ENCODE results near the gene IGF1R.

IGF1R gene

DNA sequence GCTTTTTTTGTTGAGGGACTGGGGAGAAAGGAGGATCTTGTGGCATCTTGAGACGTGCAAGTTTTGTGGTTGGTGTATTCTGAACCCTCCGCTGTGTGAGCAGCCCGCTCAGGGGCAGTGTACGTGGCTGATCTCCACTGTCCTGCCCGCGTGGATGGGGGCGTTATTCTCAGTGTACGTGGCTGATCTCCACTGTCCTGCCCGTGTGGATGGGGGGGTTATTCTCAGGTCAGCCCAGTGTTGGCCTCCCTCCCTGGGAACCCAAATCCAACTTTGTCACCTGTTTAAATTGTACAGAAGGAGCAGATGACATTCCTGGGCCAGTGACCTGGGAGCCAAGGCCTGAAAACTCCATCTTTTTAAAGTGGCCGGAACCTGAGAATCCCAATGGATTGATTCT, 275.2 kb downstream of the IGF1R start:
- no peak for DNase-seq (ENCODE audit: low read depth)
- H3K4me3 ChIP-seq (ENCODE audit: low read length): no peak overlapping the region
- TF ChIP-seq, protein P1, sequence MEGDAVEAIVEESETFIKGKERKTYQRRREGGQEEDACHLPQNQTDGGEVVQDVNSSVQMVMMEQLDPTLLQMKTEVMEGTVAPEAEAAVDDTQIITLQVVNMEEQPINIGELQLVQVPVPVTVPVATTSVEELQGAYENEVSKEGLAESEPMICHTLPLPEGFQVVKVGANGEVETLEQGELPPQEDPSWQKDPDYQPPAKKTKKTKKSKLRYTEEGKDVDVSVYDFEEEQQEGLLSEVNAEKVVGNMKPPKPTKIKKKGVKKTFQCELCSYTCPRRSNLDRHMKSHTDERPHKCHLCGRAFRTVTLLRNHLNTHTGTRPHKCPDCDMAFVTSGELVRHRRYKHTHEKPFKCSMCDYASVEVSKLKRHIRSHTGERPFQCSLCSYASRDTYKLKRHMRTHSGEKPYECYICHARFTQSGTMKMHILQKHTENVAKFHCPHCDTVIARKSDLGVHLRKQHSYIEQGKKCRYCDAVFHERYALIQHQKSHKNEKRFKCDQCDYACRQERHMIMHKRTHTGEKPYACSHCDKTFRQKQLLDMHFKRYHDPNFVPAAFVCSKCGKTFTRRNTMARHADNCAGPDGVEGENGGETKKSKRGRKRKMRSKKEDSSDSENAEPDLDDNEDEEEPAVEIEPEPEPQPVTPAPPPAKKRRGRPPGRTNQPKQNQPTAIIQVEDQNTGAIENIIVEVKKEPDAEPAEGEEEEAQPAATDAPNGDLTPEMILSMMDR (conservative IDR thresholded peaks at IDR 0.05; ENCODE audit: low read depth, low read length): no peak

DNA sequence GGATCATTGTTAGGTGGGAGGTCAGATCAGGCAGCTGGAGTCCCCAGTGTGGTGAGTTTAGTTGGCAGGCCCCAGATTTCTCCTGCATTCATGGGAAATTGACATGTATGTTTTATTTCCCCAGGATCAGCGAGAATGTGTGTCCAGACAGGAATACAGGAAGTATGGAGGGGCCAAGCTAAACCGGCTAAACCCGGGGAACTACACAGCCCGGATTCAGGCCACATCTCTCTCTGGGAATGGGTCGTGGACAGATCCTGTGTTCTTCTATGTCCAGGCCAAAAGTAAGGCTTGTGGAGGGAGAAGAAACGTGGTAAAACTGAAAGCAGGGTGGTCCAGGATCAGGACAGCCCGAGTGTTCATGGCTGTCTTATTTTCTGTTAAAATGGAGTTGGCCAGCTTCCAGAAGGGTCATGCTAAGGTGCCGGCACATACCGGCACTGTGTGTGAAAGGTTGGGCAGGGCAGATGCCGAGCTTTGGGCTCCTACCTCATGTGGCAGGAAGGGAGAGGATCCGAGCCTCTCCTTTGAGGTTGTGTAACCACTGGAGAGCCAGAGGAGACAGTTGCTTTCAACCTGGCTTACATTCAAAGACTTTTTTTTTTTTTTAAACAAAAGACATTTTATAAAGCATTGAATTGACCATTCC, 276.2 kb downstream of the IGF1R start:
- TF ChIP-seq, protein P1 (conservative IDR thresholded peaks at IDR 0.05; ENCODE audit: low read depth, low read length): no peak
- DNase-seq (ENCODE audit: low read depth): no peak
- H3K4me3 ChIP-seq (ENCODE audit: low read length): no peak overlapping the region

DNA sequence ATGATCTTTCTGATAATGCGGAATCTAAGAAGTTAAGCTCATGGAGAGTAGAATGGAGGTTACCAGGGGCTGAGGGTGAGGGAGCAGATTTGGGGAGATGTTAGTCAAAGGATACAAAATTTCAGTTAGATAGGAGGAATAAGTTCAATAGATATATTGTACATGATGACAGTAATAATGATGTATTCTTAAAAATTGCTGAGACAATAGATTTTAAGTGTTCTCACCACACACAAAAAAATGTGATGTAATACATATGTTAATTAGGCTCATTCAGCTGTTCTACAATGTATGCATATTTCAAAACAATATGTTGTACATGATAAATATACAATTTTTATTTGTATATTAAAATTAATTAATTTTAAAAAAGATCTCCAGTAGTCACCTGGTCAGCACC, 277.9 kb downstream of the IGF1R start:
- no peak overlapping the region for H3K4me3 ChIP-seq (ENCODE audit: low read length)
- TF ChIP-seq, protein P1 (conservative IDR thresholded peaks at IDR 0.05; ENCODE audit: low read depth, low read length): no peak
- DNase-seq (ENCODE audit: low read depth): no peak

DNA sequence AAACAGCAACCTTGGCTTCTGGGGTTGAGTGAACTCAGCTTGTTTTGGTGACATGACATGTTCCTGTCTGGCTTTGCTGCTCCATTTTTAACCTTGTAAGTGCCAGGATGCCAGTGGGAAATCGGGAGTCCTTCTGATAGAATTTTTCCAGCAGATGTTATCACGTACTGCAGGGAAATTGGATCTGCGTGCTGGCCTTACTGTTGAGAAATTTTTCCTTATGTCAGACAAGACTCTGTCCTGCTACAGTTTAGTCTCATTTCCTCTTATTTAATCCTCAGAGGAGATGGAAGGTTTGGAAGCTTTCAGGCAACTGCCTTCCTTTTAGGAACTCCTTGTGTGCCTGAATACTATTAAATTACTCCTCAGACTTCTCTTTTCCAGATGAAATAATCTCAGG, 278.7 kb downstream of the IGF1R start:
- TF ChIP-seq, protein P1 (conservative IDR thresholded peaks at IDR 0.05; ENCODE audit: low read depth, low read length): no peak
- DNase-seq (ENCODE audit: low read depth): no peak
- no peak overlapping the region for H3K4me3 ChIP-seq (ENCODE audit: low read length)

DNA sequence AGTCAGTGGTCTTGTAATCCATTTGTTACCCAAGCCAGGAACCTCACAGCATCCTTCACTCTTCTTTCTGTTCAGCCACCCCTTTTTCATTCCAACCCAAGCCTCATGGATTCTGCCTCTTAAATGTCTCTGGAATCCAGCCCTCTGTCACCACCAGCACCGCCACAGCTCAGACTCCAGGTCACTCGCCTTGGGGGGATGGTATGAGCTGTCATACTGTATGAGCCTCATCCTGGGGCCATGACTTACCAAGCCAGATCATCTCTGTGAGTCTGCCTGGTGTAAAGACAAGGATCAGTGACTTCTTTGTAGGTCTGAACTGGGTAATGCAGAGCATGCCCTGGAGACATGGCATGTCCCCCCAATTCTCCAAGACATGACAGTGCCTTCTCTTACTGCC, 279.7 kb downstream of the IGF1R start:
- DNase-seq (ENCODE audit: low read depth): no peak
- no peak overlapping the region for H3K4me3 ChIP-seq (ENCODE audit: low read length)
- TF ChIP-seq, protein P1 (conservative IDR thresholded peaks at IDR 0.05; ENCODE audit: low read depth, low read length): no peak

DNA sequence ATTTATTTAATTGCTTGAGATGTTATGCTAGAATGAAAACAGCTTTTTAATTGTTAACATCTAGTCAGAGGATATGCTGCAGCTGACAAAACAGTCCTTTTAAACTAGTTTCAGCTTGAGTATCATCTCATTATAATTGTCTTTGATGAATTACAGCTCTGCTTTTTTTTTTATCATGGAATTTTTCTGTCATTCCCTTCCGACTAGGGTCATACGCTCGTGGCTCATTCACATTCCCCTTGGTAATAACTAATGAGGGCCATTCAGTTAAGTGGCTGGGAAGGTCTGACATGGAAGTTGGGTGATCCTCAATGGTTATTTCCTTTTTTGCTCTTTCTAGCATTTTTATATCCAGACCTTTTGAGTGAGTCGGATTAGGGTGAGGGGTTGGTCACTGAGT, 282.2 kb downstream of the IGF1R start:
- H3K4me3 ChIP-seq (ENCODE audit: low read length): no peak overlapping the region
- TF ChIP-seq, protein P1 (conservative IDR thresholded peaks at IDR 0.05; ENCODE audit: low read depth, low read length): no peak
- no peak for DNase-seq (ENCODE audit: low read depth)

DNA sequence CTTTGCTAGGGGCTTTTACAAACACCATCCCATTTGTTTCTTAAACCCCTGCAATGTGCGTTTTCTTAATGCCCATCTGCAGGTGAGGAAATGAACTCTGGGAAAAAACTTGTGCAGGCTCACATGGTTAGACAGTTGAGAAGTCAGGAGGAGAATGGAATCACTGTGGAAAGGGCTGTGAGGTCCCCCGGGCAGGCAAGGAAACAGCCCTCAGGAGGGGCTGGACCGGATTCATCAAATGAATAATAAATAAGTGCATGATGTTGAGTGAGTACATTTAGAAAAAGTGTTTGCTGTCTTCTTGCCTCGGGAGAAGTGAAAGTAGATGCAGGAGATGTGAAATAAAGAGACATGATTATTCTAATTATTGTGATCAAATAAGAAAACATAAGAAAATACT, 282.7 kb downstream of the IGF1R start:
- H3K4me3 ChIP-seq (ENCODE audit: low read length): no peak overlapping the region
- DNase-seq (ENCODE audit: low read depth): no peak

More for the DNA sequence above, 282.7 kb downstream of the IGF1R start:
- TF ChIP-seq, protein P1 (conservative IDR thresholded peaks at IDR 0.05; ENCODE audit: low read depth, low read length): no peak
